Astrocyte (in vitro differentiated cells and primary cell): ENCODE measurements around the gene SGK1.

Experiments used
- CTCF ChIP-seq: IDR thresholded peaks from 2 replicates; pipeline ENCODE4 v1.5.1; 2011; ENCODE audit warnings: low read depth, mild to moderate bottlenecking, inconsistent platforms, low read length, moderate library complexity; ENCODE audit not compliant: insufficient read depth
- EZH2 ChIP-seq: IDR thresholded peaks from 2 replicates; pipeline ENCODE4 v1.6.1; 2012; ENCODE audit warnings: mild to moderate bottlenecking, low read length, inconsistent platforms; ENCODE audit not compliant: insufficient read depth

GRCh38 chr6:134201716-134202115 lies 116.2 kb downstream of the SGK1 start:
- TF ChIP-seq CTCF (no peak), EZH2 (no peak)
